C4-2B (cell line): ENCODE data around the gene LCN15.
"Not testable (repeated sequence)": the region's sequence is repeated elsewhere in the genome, so short reads cannot be mapped to it uniquely, and the experiment has no call there.

ENCODE experiments used
- H3K27ac ChIP-seq: fragments of 450-650 bp; 2 replicates; pipeline ENCODE4 v1.5.1; 2017
- CTCF ChIP-seq: fragments of 450-650 bp; conservative IDR thresholded peaks from 2 replicates; pipeline ENCODE4 v1.5.1; 2017; ENCODE audit warnings: mild to moderate bottlenecking
- ZFX ChIP-seq: fragments of 450-650 bp; IDR thresholded peaks from 2 replicates; pipeline ENCODE4 v1.6.1; 2017

The LCN15 gene

GRCh38 chr9:136757751-136758140, 6.6 kb downstream of the LCN15 start:
- H3K27ac ChIP-seq = no peak overlapping the region

GRCh38 chr9:136757328-136757727, 7.0 kb downstream of the LCN15 start:
- TF ChIP-seq CTCF (no peak), ZFX (no peak)
- H3K27ac ChIP-seq = no peak overlapping the region

More at GRCh38 chr9:136757751-136758140, 6.6 kb downstream of the LCN15 start:
- no peak for TF ChIP-seq ZFX
- no peak for TF ChIP-seq CTCF

GRCh38 chr9:136756836-136757235, 7.5 kb downstream of the LCN15 start:
- H3K27ac ChIP-seq = no peak overlapping the region

GRCh38 chr9:136756134-136756438, 8.2 kb downstream of the LCN15 start:
- TF ChIP-seq CTCF (no peak), ZFX (no peak)
- no peak overlapping the region for H3K27ac ChIP-seq

More at GRCh38 chr9:136756836-136757235, 7.5 kb downstream of the LCN15 start:
- TF ChIP-seq CTCF (no peak), ZFX (no peak)

- not testable (repeated sequence) for H3K27ac ChIP-seq
Measured at GRCh38 chr9:136755302-136756133, 8.8 kb downstream of the LCN15 start.

- H3K27ac ChIP-seq = no peak overlapping the region
- no peak for TF ChIP-seq CTCF
- no peak for TF ChIP-seq ZFX
Measured at GRCh38 chr9:136754626-136755301, 9.6 kb downstream of the LCN15 start.

GRCh38 chr9:136754059-136754572, 10.2 kb downstream of the LCN15 start:
- no peak for TF ChIP-seq ZFX
- TF ChIP-seq CTCF = no peak
- no peak overlapping the region for H3K27ac ChIP-seq
